GM12878 (cell line): ENCODE measurements around the gene OSTC. TPM values are rescaled to one million over a fixed set of nuclear protein-coding genes. Genes with fewer than 3 reads are reported as not detected.

Source experiments
- CBFB ChIP-seq: IDR thresholded peaks from 2 replicates; pipeline ENCODE4 v1.6.1; 2016; ENCODE audit warnings: antibody characterized with exemption, low read depth
- CREB1 ChIP-seq: IDR thresholded peaks from 2 replicates; pipeline ENCODE4 v1.6.1; 2012; ENCODE audit warnings: low read depth, mild to moderate bottlenecking, inconsistent platforms
- DPF2 ChIP-seq: fragments of 450-650 bp; IDR thresholded peaks from 2 replicates; pipeline ENCODE4 v1.6.1; 2017; ENCODE audit warnings: mild to moderate bottlenecking
- E2F4 ChIP-seq: IDR thresholded peaks from 2 replicates; pipeline ENCODE4 v1.6.1; 2012; ENCODE audit warnings: low read depth, low read length, improper control_type of control experiment
- ELK1 ChIP-seq: IDR thresholded peaks from 2 replicates; pipeline ENCODE4 v1.6.1; 2012; ENCODE audit warnings: low read depth, low read length, improper control_type of control experiment
- EP300 ChIP-seq, 2 experiments: fragments of 150-350 bp in 1 of 2; IDR thresholded peaks; 2 replicates each; pipeline ENCODE4 v1.6.1; 2011 to 2012; ENCODE audit warnings: low read depth in 2 of 2, low read length in 2 of 2, borderline replicate concordance in 1 of 2, improper control_type of control experiment in 1 of 2, inconsistent platforms in 1 of 2; ENCODE audit not compliant: control insufficient read depth in 1 of 2
- KDM1A ChIP-seq: fragments of 200-600 bp; sonication (generic); IDR thresholded peaks from 2 replicates; pipeline ENCODE4 v1.6.1; 2016; ENCODE audit warnings: borderline replicate concordance
- NFYB ChIP-seq: IDR thresholded peaks from 2 replicates; pipeline ENCODE4 v1.6.1; 2011; ENCODE audit warnings: low read depth, mild to moderate bottlenecking, low read length, improper control_type of control experiment, moderate library complexity; ENCODE audit not compliant: insufficient read depth
- NR2C2 ChIP-seq: IDR thresholded peaks from 2 replicates; pipeline ENCODE4 v1.6.1; 2011; ENCODE audit warnings: borderline replicate concordance, low read depth; ENCODE audit not compliant: control insufficient read depth, insufficient read length
- PML ChIP-seq: IDR thresholded peaks from 2 replicates; pipeline ENCODE4 v1.6.1; 2012; ENCODE audit warnings: low read length, inconsistent platforms
- SMAD5 ChIP-seq: IDR thresholded peaks from 2 replicates; pipeline ENCODE4 v1.6.1; 2016; ENCODE audit warnings: antibody characterized with exemption, low read depth
- SMARCA5 ChIP-seq: fragments of 450-650 bp; IDR thresholded peaks from 2 replicates; pipeline ENCODE4 v1.6.1; 2017; ENCODE audit warnings: mild to moderate bottlenecking
- TARDBP ChIP-seq: IDR thresholded peaks from 2 replicates; pipeline ENCODE4 v1.6.1; 2016; ENCODE audit warnings: borderline replicate concordance
- ZNF274 ChIP-seq: IDR thresholded peaks from one replicate; pipeline ENCODE4 v1.8.0; 2011; ENCODE audit not compliant: insufficient read length, insufficient read depth
- ZNF687 ChIP-seq: fragments of 450-650 bp; IDR thresholded peaks from 2 replicates; pipeline ENCODE4 v1.6.1; 2017; ENCODE audit warnings: mild to moderate bottlenecking, moderate library complexity
- polyA plus RNA-seq, 11 experiments: library from polyadenylated mRNA; depleted of rRNA in 4 of 11; unstranded in 6 of 11; stranded (reverse) in 5 of 11; fragments of >200 nt; fragmentation: Nextera tagmentation in 4 of 11; fragmentation: Illumina TruSeq in 1 of 11; extraction: Ambion mirVana in 4 of 11; extraction: Trizol in 1 of 11; gene quantifications; 1 replicate in 1 of 11; 2 replicates in 10 of 11; pipeline versions ENCODE4 v1.2.1 to v1.2.3, GENCODE V29; 2011 to 2016; ENCODE audit warnings: inconsistent platforms in 2 of 11, missing spikeins in 2 of 11, low read depth in 1 of 11
- total RNA-seq, 4 experiments: library from RNA; depleted of rRNA in 3 of 4; stranded (reverse); fragments of >200 nt in 3 of 4; fragmentation: Illumina TruSeq in 1 of 4; extraction: Trizol in 1 of 4; gene quantifications; 2 replicates each; pipeline versions ENCODE4 v1.2.1 to v1.2.3, GENCODE V29; 2013 to 2021
- TF ChIP-seq, protein P1 (sequence below): fragments of 450-650 bp; IDR thresholded peaks from 2 replicates; pipeline ENCODE4 v1.6.1; 2017; ENCODE audit warnings: mild to moderate bottlenecking, low read depth, inconsistent platforms; ENCODE audit not compliant: poor library complexity, severe bottlenecking
- TF ChIP-seq, protein P2 (sequence below): fragments of 450-650 bp; conservative IDR thresholded peaks from 2 replicates; pipeline ENCODE4 v1.6.1; 2017; ENCODE audit warnings: mild to moderate bottlenecking, moderate library complexity

Gene OSTC
- total and polyA plus RNA-seq, 10 of the 15 experiments (the other 5 are each of a cell fraction or from before 2014, with no cell fraction given), result 106 to 681 (median 181) TPM

DNA sequence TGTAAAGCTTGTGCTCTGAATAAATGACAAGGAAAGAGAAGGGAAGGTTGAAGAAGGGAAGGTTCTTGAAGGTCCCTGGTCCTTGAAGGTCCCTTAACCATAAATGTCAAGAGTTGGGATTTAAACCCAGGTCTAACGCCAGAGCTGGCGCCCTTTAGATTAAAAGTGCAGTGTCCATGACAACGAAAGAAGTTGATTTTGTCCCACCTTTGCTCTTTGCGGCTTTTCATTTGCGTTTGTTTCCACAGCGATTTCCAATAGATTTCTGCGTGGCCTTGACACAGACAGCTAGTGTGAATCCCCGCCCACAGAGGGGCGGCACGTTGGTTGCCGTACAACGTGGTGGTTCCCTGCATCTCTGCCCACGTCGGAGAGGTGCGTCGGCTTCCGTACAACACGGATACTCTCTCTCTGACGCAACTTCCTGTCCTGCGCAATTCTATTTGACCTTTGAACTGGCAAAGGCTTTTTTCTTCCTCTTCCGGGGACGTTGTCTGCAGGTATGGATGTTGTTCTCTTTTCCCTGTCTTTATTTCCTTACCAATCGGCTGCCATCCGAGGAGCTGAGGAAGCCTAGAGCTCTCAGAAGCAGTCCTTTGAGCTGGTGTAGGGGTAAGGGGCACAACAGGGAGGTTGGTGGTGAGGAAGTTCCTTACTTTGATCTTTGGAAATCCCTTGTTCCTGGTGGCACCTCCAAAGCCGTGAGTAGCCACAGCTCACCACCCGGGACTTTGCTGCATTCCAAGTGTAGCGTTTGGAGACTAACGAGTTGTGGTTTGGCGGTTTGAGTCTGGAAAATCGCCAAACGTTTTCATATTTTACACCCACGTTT lies 30.1 kb upstream of the OSTC start, which contains the start of gene RPL34 (continued):
- TF ChIP-seq NFYB (no peak), TARDBP (no peak), EP300 (IDR thresholded peaks at IDR 0.05; ENCODE audit: borderline replicate concordance in 1 of 2, control insufficient read depth in 1 of 2, low read depth in 2 of 2, low read length in 2 of 2) (no peak; a peak in 1 of 4 replicates), ZNF687 (peak; percentile 80), DPF2 (no peak; the same call in 1 of the 2 replicates), KDM1A (no peak), ELK1 (peak; percentile 88), SMAD5 (peak; percentile 99), ZNF274 (no peak), CBFB (peak; percentile 85; the same call in 1 of the 2 replicates), PML (peak; percentile 99), CREB1 (peak; percentile 97), SMARCA5 (no peak), E2F4 (no peak), NR2C2 (peak; percentile 86)
- TF ChIP-seq, protein P1, sequence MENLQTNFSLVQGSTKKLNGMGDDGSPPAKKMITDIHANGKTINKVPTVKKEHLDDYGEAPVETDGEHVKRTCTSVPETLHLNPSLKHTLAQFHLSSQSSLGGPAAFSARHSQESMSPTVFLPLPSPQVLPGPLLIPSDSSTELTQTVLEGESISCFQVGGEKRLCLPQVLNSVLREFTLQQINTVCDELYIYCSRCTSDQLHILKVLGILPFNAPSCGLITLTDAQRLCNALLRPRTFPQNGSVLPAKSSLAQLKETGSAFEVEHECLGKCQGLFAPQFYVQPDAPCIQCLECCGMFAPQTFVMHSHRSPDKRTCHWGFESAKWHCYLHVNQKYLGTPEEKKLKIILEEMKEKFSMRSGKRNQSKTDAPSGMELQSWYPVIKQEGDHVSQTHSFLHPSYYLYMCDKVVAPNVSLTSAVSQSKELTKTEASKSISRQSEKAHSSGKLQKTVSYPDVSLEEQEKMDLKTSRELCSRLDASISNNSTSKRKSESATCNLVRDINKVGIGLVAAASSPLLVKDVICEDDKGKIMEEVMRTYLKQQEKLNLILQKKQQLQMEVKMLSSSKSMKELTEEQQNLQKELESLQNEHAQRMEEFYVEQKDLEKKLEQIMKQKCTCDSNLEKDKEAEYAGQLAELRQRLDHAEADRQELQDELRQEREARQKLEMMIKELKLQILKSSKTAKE, result peak; percentile 52
- TF ChIP-seq, protein P2, sequence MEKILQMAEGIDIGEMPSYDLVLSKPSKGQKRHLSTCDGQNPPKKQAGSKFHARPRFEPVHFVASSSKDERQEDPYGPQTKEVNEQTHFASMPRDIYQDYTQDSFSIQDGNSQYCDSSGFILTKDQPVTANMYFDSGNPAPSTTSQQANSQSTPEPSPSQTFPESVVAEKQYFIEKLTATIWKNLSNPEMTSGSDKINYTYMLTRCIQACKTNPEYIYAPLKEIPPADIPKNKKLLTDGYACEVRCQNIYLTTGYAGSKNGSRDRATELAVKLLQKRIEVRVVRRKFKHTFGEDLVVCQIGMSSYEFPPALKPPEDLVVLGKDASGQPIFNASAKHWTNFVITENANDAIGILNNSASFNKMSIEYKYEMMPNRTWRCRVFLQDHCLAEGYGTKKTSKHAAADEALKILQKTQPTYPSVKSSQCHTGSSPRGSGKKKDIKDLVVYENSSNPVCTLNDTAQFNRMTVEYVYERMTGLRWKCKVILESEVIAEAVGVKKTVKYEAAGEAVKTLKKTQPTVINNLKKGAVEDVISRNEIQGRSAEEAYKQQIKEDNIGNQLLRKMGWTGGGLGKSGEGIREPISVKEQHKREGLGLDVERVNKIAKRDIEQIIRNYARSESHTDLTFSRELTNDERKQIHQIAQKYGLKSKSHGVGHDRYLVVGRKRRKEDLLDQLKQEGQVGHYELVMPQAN, result peak; percentile 89
